ENCODE results near the gene MIEN1. TPM values are rescaled to one million over a fixed set of nuclear protein-coding genes. Genes with fewer than 3 reads are reported as not detected.

MIEN1 gene
- total and polyA plus RNA-seq, 2 of the 13 experiments (the other 11 are each of a cell fraction or from before 2014, with no cell fraction given), result 40.6 to 56.6 TPM

GRCh38 chr17:39750131-39751015 lies 20.0 kb upstream of the MIEN1 start (continued):
- TF ChIP-seq NFE2L2 (IDR thresholded peaks at IDR 0.05; ENCODE audit: low read length), result no peak
- no peak for TF ChIP-seq ZNF746 (CRISPR knock-in tag; IDR thresholded peaks at IDR 0.05)
- no peak for TF ChIP-seq RAD51 (IDR thresholded peaks at IDR 0.05; ENCODE audit: borderline replicate concordance)
- no peak for TF ChIP-seq GLMP (CRISPR knock-in tag; IDR thresholded peaks at IDR 0.05; ENCODE audit: borderline replicate concordance)
- peak; percentile 92 for TF ChIP-seq ZBTB7A (CRISPR knock-in tag; IDR thresholded peaks at IDR 0.05)
- peak; percentile 66 for TF ChIP-seq ARID5B (CRISPR knock-in tag; IDR thresholded peaks at IDR 0.05)
- TF ChIP-seq GMEB1 (CRISPR knock-in tag; IDR thresholded peaks at IDR 0.05; ENCODE audit: borderline replicate concordance), result peak; percentile 54; the same call in 1 of the 2 replicates
- peak; percentile 20; the same call in 1 of the 3 replicates for TF ChIP-seq MXI1 (IDR thresholded peaks at IDR 0.05; ENCODE audit: borderline replicate concordance, low read depth, low read length)
- TF ChIP-seq MLXIP (CRISPR knock-in tag; IDR thresholded peaks at IDR 0.05; ENCODE audit: borderline replicate concordance), result no peak
- no peak for TF ChIP-seq ZNF660 (CRISPR knock-in tag; IDR thresholded peaks at IDR 0.05; ENCODE audit: borderline replicate concordance, low read depth)
- TF ChIP-seq ZNF280B (CRISPR knock-in tag; IDR thresholded peaks at IDR 0.05; ENCODE audit: borderline replicate concordance), result peak; percentile 65
- TF ChIP-seq ZNF329 (CRISPR knock-in tag; IDR thresholded peaks at IDR 0.05; ENCODE audit: low read depth), result 0 out of 2 replicates have a peak, but pooled peaks have one; percentile 24
- TF ChIP-seq TCF7L2 (IDR thresholded peaks at IDR 0.05; ENCODE audit: low read depth, low read length), result no peak
- no peak for TF ChIP-seq MTA3 (CRISPR knock-in tag; IDR thresholded peaks at IDR 0.05)
- peak; percentile 94 for TF ChIP-seq NRL (CRISPR knock-in tag; IDR thresholded peaks at IDR 0.05; ENCODE audit: borderline replicate concordance)
- no peak for TF ChIP-seq HNRNPLL (IDR thresholded peaks at IDR 0.05; ENCODE audit: low read depth, low read length, poor library complexity, severe bottlenecking)

Measured in HepG2 (cell line).